ENCODE results near the gene SLC25A26.

GRCh38 chr3:66344391-66344811 is 123.6 kb downstream of the SLC25A26 start:
- TF ChIP-seq, protein P1, sequence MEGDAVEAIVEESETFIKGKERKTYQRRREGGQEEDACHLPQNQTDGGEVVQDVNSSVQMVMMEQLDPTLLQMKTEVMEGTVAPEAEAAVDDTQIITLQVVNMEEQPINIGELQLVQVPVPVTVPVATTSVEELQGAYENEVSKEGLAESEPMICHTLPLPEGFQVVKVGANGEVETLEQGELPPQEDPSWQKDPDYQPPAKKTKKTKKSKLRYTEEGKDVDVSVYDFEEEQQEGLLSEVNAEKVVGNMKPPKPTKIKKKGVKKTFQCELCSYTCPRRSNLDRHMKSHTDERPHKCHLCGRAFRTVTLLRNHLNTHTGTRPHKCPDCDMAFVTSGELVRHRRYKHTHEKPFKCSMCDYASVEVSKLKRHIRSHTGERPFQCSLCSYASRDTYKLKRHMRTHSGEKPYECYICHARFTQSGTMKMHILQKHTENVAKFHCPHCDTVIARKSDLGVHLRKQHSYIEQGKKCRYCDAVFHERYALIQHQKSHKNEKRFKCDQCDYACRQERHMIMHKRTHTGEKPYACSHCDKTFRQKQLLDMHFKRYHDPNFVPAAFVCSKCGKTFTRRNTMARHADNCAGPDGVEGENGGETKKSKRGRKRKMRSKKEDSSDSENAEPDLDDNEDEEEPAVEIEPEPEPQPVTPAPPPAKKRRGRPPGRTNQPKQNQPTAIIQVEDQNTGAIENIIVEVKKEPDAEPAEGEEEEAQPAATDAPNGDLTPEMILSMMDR (IDR thresholded peaks at IDR 0.05), result no peak
- TF ChIP-seq EP300 (IDR thresholded peaks at IDR 0.05), result no peak
